HepG2 (cell line): ENCODE data around the gene POU2AF2. TPM values are rescaled to one million over a fixed set of nuclear protein-coding genes. Genes with fewer than 3 reads are reported as not detected.

ENCODE experiments used
- EHMT2 ChIP-seq: fragments of 200-600 bp; sonication (generic); IDR thresholded peaks from 2 replicates; pipeline ENCODE4 v1.7.0; 2017; ENCODE audit warnings: antibody characterized with exemption, low read depth, low read length, borderline replicate concordance
- KLF6 ChIP-seq: IDR thresholded peaks from 2 replicates; pipeline ENCODE4 v1.8.0; 2016; ENCODE audit warnings: missing biosample characterization, missing genetic modification reagents
- RNF219 ChIP-seq: sonication (generic); formaldehyde crosslinking; IDR thresholded peaks from 2 replicates; pipeline ENCODE4 v1.5.0; 2020; ENCODE audit warnings: mild to moderate bottlenecking, missing genetic modification reagents
- SIN3A ChIP-seq: IDR thresholded peaks from 2 replicates; pipeline ENCODE4 v1.6.1; 2011; ENCODE audit warnings: low read depth, mild to moderate bottlenecking, control low read depth, low read length, borderline replicate concordance
- SP1 ChIP-seq, 2 experiments: fragments of 450-650 bp in 1 of 2; sonication (generic) in 1 of 2; formaldehyde crosslinking in 1 of 2; IDR thresholded peaks; 2 replicates each; pipeline versions ENCODE4 v1.4.0 to v1.6.1; 2016 to 2020; ENCODE audit warnings: missing genetic modification reagents in 1 of 2
- ZBTB44 ChIP-seq: sonication (generic); formaldehyde crosslinking; IDR thresholded peaks from 2 replicates; pipeline ENCODE4 v1.4.0; 2020; ENCODE audit warnings: missing genetic modification reagents
- ZBTB7A ChIP-seq: sonication (generic); formaldehyde crosslinking; IDR thresholded peaks from 2 replicates; pipeline ENCODE4 v1.8.0; 2022; ENCODE audit warnings: mild to moderate bottlenecking, missing genetic modification reagents
- ZNF296 ChIP-seq: sonication (generic); formaldehyde crosslinking; conservative IDR thresholded peaks from 2 replicates; pipeline ENCODE4 v1.5.0; 2020; ENCODE audit warnings: mild to moderate bottlenecking, missing genetic modification reagents
- polyA plus RNA-seq, 8 experiments: library from polyadenylated mRNA; depleted of rRNA in 3 of 8; stranded (reverse) in 7 of 8; unstranded in 1 of 8; fragments of >200 nt; fragmentation: Illumina TruSeq in 4 of 8; extraction: Trizol in 4 of 8; gene quantifications; 2 replicates each; pipeline versions ENCODE4 v1.2.1 to v1.2.3, GENCODE V29; 2011 to 2016; ENCODE audit warnings: low read depth in 4 of 8, missing spikeins in 1 of 8, mixed read lengths in 1 of 8; ENCODE audit not compliant: insufficient read depth in 1 of 8
- total RNA-seq, 5 experiments: library from RNA; depleted of rRNA; stranded (reverse); fragments of >200 nt; fragmentation: Illumina TruSeq; extraction: Trizol; gene quantifications; 2 replicates each; pipeline ENCODE4 v1.2.3, GENCODE V29; 2016; ENCODE audit warnings: low read depth in 1 of 5
- TF ChIP-seq, protein P1 (sequence below): sonication (generic); formaldehyde crosslinking; IDR thresholded peaks from 2 replicates; pipeline ENCODE4 v1.5.0; 2020; ENCODE audit warnings: mild to moderate bottlenecking, missing genetic modification reagents, borderline replicate concordance
- TF ChIP-seq, protein P2 (sequence below), 2 experiments: fragments of 450-650 bp in 1 of 2; sonication (generic) in 1 of 2; formaldehyde crosslinking in 1 of 2; IDR thresholded peaks; 2 replicates each; pipeline versions ENCODE4 v1.6.1 to v1.8.0; 2016 to 2022; ENCODE audit warnings: antibody characterized with exemption in 1 of 2, mild to moderate bottlenecking in 1 of 2, missing genetic modification reagents in 1 of 2

POU2AF2 gene
- total and polyA plus RNA-seq, 2 of the 13 experiments (the other 11 are each of a cell fraction or from before 2014, with no cell fraction given): 0.11 TPM; not detected in 1

- TF ChIP-seq ZBTB44 (CRISPR knock-in tag): no peak
- TF ChIP-seq, protein P1, sequence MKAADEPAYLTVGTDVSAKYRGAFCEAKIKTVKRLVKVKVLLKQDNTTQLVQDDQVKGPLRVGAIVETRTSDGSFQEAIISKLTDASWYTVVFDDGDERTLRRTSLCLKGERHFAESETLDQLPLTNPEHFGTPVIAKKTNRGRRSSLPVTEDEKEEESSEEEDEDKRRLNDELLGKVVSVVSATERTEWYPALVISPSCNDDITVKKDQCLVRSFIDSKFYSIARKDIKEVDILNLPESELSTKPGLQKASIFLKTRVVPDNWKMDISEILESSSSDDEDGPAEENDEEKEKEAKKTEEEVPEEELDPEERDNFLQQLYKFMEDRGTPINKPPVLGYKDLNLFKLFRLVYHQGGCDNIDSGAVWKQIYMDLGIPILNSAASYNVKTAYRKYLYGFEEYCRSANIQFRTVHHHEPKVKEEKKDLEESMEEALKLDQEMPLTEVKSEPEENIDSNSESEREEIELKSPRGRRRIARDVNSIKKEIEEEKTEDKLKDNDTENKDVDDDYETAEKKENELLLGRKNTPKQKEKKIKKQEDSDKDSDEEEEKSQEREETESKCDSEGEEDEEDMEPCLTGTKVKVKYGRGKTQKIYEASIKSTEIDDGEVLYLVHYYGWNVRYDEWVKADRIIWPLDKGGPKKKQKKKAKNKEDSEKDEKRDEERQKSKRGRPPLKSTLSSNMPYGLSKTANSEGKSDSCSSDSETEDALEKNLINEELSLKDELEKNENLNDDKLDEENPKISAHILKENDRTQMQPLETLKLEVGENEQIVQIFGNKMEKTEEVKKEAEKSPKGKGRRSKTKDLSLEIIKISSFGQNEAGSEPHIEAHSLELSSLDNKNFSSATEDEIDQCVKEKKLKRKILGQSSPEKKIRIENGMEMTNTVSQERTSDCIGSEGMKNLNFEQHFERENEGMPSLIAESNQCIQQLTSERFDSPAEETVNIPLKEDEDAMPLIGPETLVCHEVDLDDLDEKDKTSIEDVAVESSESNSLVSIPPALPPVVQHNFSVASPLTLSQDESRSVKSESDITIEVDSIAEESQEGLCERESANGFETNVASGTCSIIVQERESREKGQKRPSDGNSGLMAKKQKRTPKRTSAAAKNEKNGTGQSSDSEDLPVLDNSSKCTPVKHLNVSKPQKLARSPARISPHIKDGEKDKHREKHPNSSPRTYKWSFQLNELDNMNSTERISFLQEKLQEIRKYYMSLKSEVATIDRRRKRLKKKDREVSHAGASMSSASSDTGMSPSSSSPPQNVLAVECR (CRISPR knock-in tag): 0 out of 2 replicates have a peak, but pooled peaks have one; percentile 2
- TF ChIP-seq ZBTB7A: 0 out of 2 replicates have a peak, but pooled peaks have one; percentile 20
- TF ChIP-seq EHMT2: no peak
- no peak for TF ChIP-seq SP1 (IDR thresholded peaks at IDR 0.05)
- no peak for TF ChIP-seq SP1 (CRISPR knock-in tag; IDR thresholded peaks at IDR 0.05)
- TF ChIP-seq KLF6 (CRISPR knock-in tag): no peak
- TF ChIP-seq SIN3A: no peak
- TF ChIP-seq ZNF296 (CRISPR knock-in tag): no peak
- no peak for TF ChIP-seq RNF219 (CRISPR knock-in tag)
- TF ChIP-seq, protein P2, sequence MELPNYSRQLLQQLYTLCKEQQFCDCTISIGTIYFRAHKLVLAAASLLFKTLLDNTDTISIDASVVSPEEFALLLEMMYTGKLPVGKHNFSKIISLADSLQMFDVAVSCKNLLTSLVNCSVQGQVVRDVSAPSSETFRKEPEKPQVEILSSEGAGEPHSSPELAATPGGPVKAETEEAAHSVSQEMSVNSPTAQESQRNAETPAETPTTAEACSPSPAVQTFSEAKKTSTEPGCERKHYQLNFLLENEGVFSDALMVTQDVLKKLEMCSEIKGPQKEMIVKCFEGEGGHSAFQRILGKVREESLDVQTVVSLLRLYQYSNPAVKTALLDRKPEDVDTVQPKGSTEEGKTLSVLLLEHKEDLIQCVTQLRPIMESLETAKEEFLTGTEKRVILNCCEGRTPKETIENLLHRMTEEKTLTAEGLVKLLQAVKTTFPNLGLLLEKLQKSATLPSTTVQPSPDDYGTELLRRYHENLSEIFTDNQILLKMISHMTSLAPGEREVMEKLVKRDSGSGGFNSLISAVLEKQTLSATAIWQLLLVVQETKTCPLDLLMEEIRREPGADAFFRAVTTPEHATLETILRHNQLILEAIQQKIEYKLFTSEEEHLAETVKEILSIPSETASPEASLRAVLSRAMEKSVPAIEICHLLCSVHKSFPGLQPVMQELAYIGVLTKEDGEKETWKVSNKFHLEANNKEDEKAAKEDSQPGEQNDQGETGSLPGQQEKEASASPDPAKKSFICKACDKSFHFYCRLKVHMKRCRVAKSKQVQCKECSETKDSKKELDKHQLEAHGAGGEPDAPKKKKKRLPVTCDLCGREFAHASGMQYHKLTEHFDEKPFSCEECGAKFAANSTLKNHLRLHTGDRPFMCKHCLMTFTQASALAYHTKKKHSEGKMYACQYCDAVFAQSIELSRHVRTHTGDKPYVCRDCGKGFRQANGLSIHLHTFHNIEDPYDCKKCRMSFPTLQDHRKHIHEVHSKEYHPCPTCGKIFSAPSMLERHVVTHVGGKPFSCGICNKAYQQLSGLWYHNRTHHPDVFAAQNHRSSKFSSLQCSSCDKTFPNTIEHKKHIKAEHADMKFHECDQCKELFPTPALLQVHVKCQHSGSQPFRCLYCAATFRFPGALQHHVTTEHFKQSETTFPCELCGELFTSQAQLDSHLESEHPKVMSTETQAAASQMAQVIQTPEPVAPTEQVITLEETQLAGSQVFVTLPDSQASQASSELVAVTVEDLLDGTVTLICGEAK (IDR thresholded peaks at IDR 0.05): no peak
- TF ChIP-seq, protein P2 (CRISPR knock-in tag; IDR thresholded peaks at IDR 0.05): no peak
Observed at GRCh38 chr11:111330234-111330893, 84.8 kb downstream of the POU2AF2 start (continued).
